HG02973 (cell line): ENCODE measurements around the gene HSPBP1.

Source experiments
- ATAC-seq: cut with Tn5 transposase; IDR thresholded peaks from one replicate; pipeline ENCODE4 v1.9.1; 2021; ENCODE audit warnings: moderate library complexity; ENCODE audit not compliant: unreplicated experiment

The HSPBP1 gene

GRCh38 chr19:55305983-55306562 is 26.2 kb upstream of the HSPBP1 start:
- ATAC-seq, result no peak

GRCh38 chr19:55305491-55305890 is 25.6 kb upstream of the HSPBP1 start:
- ATAC-seq, result no peak

GRCh38 chr19:55304980-55305379 is 25.1 kb upstream of the HSPBP1 start:
- no peak for ATAC-seq

GRCh38 chr19:55304279-55304978 is 24.5 kb upstream of the HSPBP1 start:
- ATAC-seq, result no peak

GRCh38 chr19:55303477-55303876 is 23.6 kb upstream of the HSPBP1 start:
- ATAC-seq, result no peak

GRCh38 chr19:55302318-55302703 is 22.4 kb upstream of the HSPBP1 start:
- no peak for ATAC-seq

GRCh38 chr19:55301459-55302317 is 21.8 kb upstream of the HSPBP1 start:
- ATAC-seq, result peak; percentile 56

GRCh38 chr19:55300886-55301458 is 21.1 kb upstream of the HSPBP1 start:
- ATAC-seq, result no peak

- no peak for ATAC-seq
Observed at GRCh38 chr19:55299991-55300390, 20.1 kb upstream of the HSPBP1 start.

GRCh38 chr19:55297267-55297666 is 17.4 kb upstream of the HSPBP1 start:
- no peak for ATAC-seq

- no peak for ATAC-seq
Observed at GRCh38 chr19:55289117-55289796, 9.3 kb upstream of the HSPBP1 start.

GRCh38 chr19:55287361-55288079 is 7.6 kb upstream of the HSPBP1 start:
- no peak for ATAC-seq

GRCh38 chr19:55285229-55285890 is 5.5 kb upstream of the HSPBP1 start:
- ATAC-seq, result no peak

GRCh38 chr19:55284405-55285058 is 4.6 kb upstream of the HSPBP1 start:
- no peak for ATAC-seq

- ATAC-seq, result no peak
Observed at GRCh38 chr19:55283548-55284377, 3.9 kb upstream of the HSPBP1 start, which contains the start of gene BRSK1. Gene BRSK1, plus strand, starts transcription at chr19:55283997. Its CDS starts 446 bp downstream, at chr19:55284443.

- ATAC-seq, result no peak
Observed at GRCh38 chr19:55279340-55279739, 570 bp downstream of the HSPBP1 start.

GRCh38 chr19:55278391-55279135 is 1.3 kb downstream of the HSPBP1 start:
- no peak for ATAC-seq

GRCh38 chr19:55277494-55277893 is 2.4 kb downstream of the HSPBP1 start:
- no peak for ATAC-seq
